NK-92 (cell line): ENCODE results near the gene NUP98.

Experiments
- DNase-seq: peaks from one replicate; lab custom pipeline; 2025; ENCODE audit not compliant: unreplicated experiment; lab: John Stamatoyannopoulos, UW

Gene NUP98

GRCh38 chr11:3797329-3798090 lies at the start of gene NUP98:
Gene NUP98, minus strand, starts transcription at chr11:3797554. Its CDS starts 15,437 bp downstream, at chr11:3782117.
- DNase-seq, result peak; percentile 96

- no peak for DNase-seq
Measured at GRCh38 chr11:3845670-3846069, 48.3 kb upstream of the NUP98 start.

- DNase-seq, result no peak
Measured at GRCh38 chr11:3845246-3845645, 47.9 kb upstream of the NUP98 start.

GRCh38 chr11:3843326-3843725 lies 46.0 kb upstream of the NUP98 start:
- no peak for DNase-seq

- DNase-seq, result peak; percentile 59
Measured at GRCh38 chr11:3841426-3842350, 44.3 kb upstream of the NUP98 start.

- no peak for DNase-seq
Measured at GRCh38 chr11:3840870-3841425, 43.6 kb upstream of the NUP98 start, which contains the start of gene RHOG. Gene RHOG, minus strand, starts transcription at chr11:3840959. Its CDS starts 12,821 bp downstream, at chr11:3828138.

- DNase-seq, result no peak
Measured at GRCh38 chr11:3840004-3840869, 42.9 kb upstream of the NUP98 start.

GRCh38 chr11:3838504-3838903 lies 41.1 kb upstream of the NUP98 start:
- no peak for DNase-seq

GRCh38 chr11:3837793-3838192 lies 40.4 kb upstream of the NUP98 start:
- DNase-seq, result no peak

GRCh38 chr11:3836903-3837302 lies 39.5 kb upstream of the NUP98 start:
- no peak for DNase-seq

GRCh38 chr11:3835751-3836150 lies 38.4 kb upstream of the NUP98 start:
- no peak for DNase-seq

GRCh38 chr11:3834664-3835461 lies 37.5 kb upstream of the NUP98 start:
- no peak for DNase-seq

- DNase-seq, result no peak
Measured at GRCh38 chr11:3834349-3834663, 37.0 kb upstream of the NUP98 start.

- DNase-seq, result no peak
Measured at GRCh38 chr11:3833449-3833848, 36.1 kb upstream of the NUP98 start.

- no peak for DNase-seq
Measured at GRCh38 chr11:3832816-3833215, 35.5 kb upstream of the NUP98 start.

GRCh38 chr11:3831378-3832239 lies 34.3 kb upstream of the NUP98 start:
- DNase-seq, result no peak

- no peak for DNase-seq
Measured at GRCh38 chr11:3830730-3831129, 33.4 kb upstream of the NUP98 start.

GRCh38 chr11:3830088-3830487 lies 32.7 kb upstream of the NUP98 start:
- DNase-seq, result no peak
